Measurements from ENCODE around the gene FGF9.

DNA sequence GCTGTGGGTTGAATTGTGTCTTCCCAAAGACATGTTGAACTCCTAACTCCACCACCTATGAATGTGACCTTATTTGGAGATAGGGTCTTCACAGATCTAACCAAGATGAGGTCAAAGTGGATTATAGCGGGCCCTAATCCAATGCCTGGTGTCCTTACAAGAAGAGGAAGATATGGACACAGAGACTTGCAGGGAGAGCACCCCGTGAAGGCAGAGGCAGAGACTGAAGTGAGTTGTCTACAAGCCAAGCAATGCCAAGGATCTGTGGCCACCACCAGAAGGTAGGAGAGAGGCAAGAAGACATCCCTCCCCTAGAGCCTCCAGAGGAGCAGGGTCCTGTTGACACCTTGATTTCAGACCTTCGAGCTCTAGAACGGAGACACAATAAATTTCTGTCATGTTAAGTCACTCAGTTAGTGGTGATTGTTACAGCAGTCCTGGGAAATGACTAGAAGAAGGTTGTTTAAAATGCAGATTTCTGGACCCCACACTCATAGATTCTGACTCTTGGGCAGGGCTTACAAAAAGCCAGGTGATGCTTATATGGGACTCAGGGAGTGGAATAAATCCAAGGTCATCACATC is 70.6 kb downstream of the FGF9 start:
- TF ChIP-seq, protein P1, sequence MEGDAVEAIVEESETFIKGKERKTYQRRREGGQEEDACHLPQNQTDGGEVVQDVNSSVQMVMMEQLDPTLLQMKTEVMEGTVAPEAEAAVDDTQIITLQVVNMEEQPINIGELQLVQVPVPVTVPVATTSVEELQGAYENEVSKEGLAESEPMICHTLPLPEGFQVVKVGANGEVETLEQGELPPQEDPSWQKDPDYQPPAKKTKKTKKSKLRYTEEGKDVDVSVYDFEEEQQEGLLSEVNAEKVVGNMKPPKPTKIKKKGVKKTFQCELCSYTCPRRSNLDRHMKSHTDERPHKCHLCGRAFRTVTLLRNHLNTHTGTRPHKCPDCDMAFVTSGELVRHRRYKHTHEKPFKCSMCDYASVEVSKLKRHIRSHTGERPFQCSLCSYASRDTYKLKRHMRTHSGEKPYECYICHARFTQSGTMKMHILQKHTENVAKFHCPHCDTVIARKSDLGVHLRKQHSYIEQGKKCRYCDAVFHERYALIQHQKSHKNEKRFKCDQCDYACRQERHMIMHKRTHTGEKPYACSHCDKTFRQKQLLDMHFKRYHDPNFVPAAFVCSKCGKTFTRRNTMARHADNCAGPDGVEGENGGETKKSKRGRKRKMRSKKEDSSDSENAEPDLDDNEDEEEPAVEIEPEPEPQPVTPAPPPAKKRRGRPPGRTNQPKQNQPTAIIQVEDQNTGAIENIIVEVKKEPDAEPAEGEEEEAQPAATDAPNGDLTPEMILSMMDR (IDR thresholded peaks at IDR 0.05), result no peak
- TF ChIP-seq POLR2AphosphoS5 (IDR thresholded peaks at IDR 0.05), result no peak
- no peak for TF ChIP-seq POLR2A (IDR thresholded peaks at IDR 0.05)

Data from stomach (tissue), 4 donors.